IMR-90 (cell line): ENCODE data around the gene CWC27. TPM values are rescaled to one million over a fixed set of nuclear protein-coding genes. Genes with fewer than 3 reads are reported as not detected.

Source experiments
- ATAC-seq: fragments of 200-7000 bp; cut with Tn5 transposase; 2 replicates; pipeline ENCODE4 v1.9.1; 2020; ENCODE audit warnings: low read depth, mild to moderate bottlenecking, moderate library complexity
- BruUV-seq: library from RNA; stranded (reverse); fragments of 400-500 nt; replicated peaks from 2 replicates; lab custom pipeline; 2021; lab: Mats Ljungman, UMichigan
- CTCF ChIA-PET: fragments of 300-600 bp; formaldehyde crosslinking; extraction: SDS; loops from one replicate; lab custom pipeline; 2021; ENCODE audit warnings: antibody characterized with exemption; lab: Yijun Ruan, JAX
- POLR2A ChIA-PET: fragments of 300-600 bp; sonication (Branson Sonifier 250); formaldehyde crosslinking; loops from one replicate; lab custom pipeline; 2022; ENCODE audit warnings: antibody characterized with exemption; ENCODE audit not compliant: unreplicated experiment; lab: Charles Lee
- DNase-seq: peaks from one replicate; pipeline ENCODE4 v3.0.0; 2013
- H2AFZ ChIP-seq: replicated peaks from 2 replicates; pipeline ENCODE3; 2013; ENCODE audit warnings: low read length, mild to moderate bottlenecking; ENCODE audit not compliant: poor library complexity
- H2AK5ac ChIP-seq: 2 replicates; pipeline ENCODE4 v1.6.1; 2013; ENCODE audit warnings: low read depth, low read length, inconsistent platforms
- H2AK9ac ChIP-seq: replicated peaks from 2 replicates; pipeline ENCODE3; 2013; ENCODE audit warnings: mild to moderate bottlenecking, low read depth, low read length, moderate library complexity; ENCODE audit not compliant: poor library complexity
- H2BK120ac ChIP-seq: 2 replicates; pipeline ENCODE4 v1.6.1; 2013; ENCODE audit warnings: low read depth, low read length, inconsistent platforms
- H2BK15ac ChIP-seq: 3 replicates; pipeline ENCODE4 v1.6.1; 2013; ENCODE audit warnings: low read depth, low read length, inconsistent platforms
- H2BK20ac ChIP-seq: 2 replicates; pipeline ENCODE4 v1.6.1; 2013; ENCODE audit warnings: low read depth, mild to moderate bottlenecking, inconsistent platforms, low read length, moderate library complexity
- H2BK5ac ChIP-seq: 2 replicates; pipeline ENCODE4 v1.6.1; 2013; ENCODE audit warnings: mild to moderate bottlenecking, low read depth, low read length, inconsistent platforms; ENCODE audit not compliant: poor library complexity, severe bottlenecking
- H3K14ac ChIP-seq: replicated peaks from 2 replicates; pipeline ENCODE4 v1.6.1; 2013; ENCODE audit warnings: low read depth, low read length, inconsistent platforms
- H3K18ac ChIP-seq: 2 replicates; pipeline ENCODE4 v1.6.1; 2013; ENCODE audit warnings: low read depth, low read length, control low read depth
- H3K23ac ChIP-seq: 2 replicates; pipeline ENCODE4 v1.6.1; 2013; ENCODE audit warnings: low read depth, low read length, inconsistent platforms
- H3K27ac ChIP-seq: 2 replicates; pipeline ENCODE4 v1.5.1; 2013; ENCODE audit warnings: mild to moderate bottlenecking, control low read depth, low read length; ENCODE audit not compliant: insufficient read depth
- H3K27me3 ChIP-seq: 2 replicates; pipeline ENCODE4 v1.6.1; 2013; ENCODE audit warnings: low read length; ENCODE audit not compliant: control insufficient read depth, insufficient read depth
- H3K36me3 ChIP-seq: 2 replicates; pipeline ENCODE4 v1.6.1; 2013; ENCODE audit warnings: low read length, mixed read lengths; ENCODE audit not compliant: control insufficient read depth, insufficient read depth
- H3K4ac ChIP-seq: 2 replicates; pipeline ENCODE4 v1.6.1; 2013; ENCODE audit warnings: low read depth, low read length, inconsistent platforms
- H3K4me1 ChIP-seq: 2 replicates; pipeline ENCODE4 v1.6.1; 2013; ENCODE audit warnings: low read length, mixed read lengths; ENCODE audit not compliant: control insufficient read depth, insufficient read depth
- H3K4me2 ChIP-seq: 2 replicates; pipeline ENCODE4 v1.6.1; 2013; ENCODE audit warnings: low read depth, mild to moderate bottlenecking, control low read depth, low read length, moderate library complexity
- H3K4me3 ChIP-seq: 2 replicates; pipeline ENCODE4 v1.5.1; 2013; ENCODE audit warnings: low read depth, mild to moderate bottlenecking, control low read depth, low read length, moderate library complexity; ENCODE audit not compliant: insufficient read depth
- H3K56ac ChIP-seq: 2 replicates; pipeline ENCODE4 v1.6.1; 2013; ENCODE audit warnings: low read length, inconsistent platforms; ENCODE audit not compliant: insufficient read depth; ENCODE audit errors: extremely low read depth
- H3K79me1 ChIP-seq, 2 experiments: 2 replicates each; pipeline ENCODE4 v1.6.1; 2013; ENCODE audit warnings: low read length in 2 of 2, inconsistent platforms in 1 of 2, low read depth in 1 of 2
- H3K9ac ChIP-seq: 2 replicates; pipeline ENCODE4 v1.6.1; 2013; ENCODE audit warnings: low read depth, low read length, control low read depth
- H3K9me1 ChIP-seq: 2 replicates; pipeline ENCODE4 v1.6.1; 2013; ENCODE audit warnings: low read length, inconsistent platforms; ENCODE audit not compliant: insufficient read depth
- H3K9me3 ChIP-seq: 2 replicates; pipeline ENCODE4 v1.6.1; 2013; ENCODE audit warnings: low read length; ENCODE audit not compliant: control insufficient read depth, insufficient read depth
- H4K20me1 ChIP-seq: 2 replicates; pipeline ENCODE4 v1.6.1; 2013; ENCODE audit warnings: low read length, inconsistent platforms; ENCODE audit not compliant: insufficient read depth
- H4K5ac ChIP-seq: 2 replicates; pipeline ENCODE4 v1.6.1; 2013; ENCODE audit warnings: mild to moderate bottlenecking, low read depth, low read length, control low read depth
- H4K8ac ChIP-seq, 2 experiments: 2 replicates each; pipeline ENCODE4 v1.6.1; 2013; ENCODE audit warnings: low read depth in 2 of 2, low read length in 2 of 2, control low read depth in 1 of 2, inconsistent platforms in 1 of 2
- H4K91ac ChIP-seq: 2 replicates; pipeline ENCODE4 v1.6.1; 2013; ENCODE audit warnings: low read depth, low read length, inconsistent platforms; ENCODE audit not compliant: insufficient read depth
- CEBPB ChIP-seq: IDR thresholded peaks from 2 replicates; pipeline ENCODE4 v1.6.1; 2012; ENCODE audit warnings: low read depth, low read length, improper control_type of control experiment
- CTCF ChIP-seq: conservative IDR thresholded peaks from 2 replicates; pipeline ENCODE4 v1.5.1; 2012; ENCODE audit warnings: mild to moderate bottlenecking, low read depth, low read length, improper control_type of control experiment
- FOS ChIP-seq: fragments of 150-350 bp; IDR thresholded peaks from 2 replicates; pipeline ENCODE4 v1.6.1; 2016; ENCODE audit warnings: low read depth, low read length
- MAFK ChIP-seq: IDR thresholded peaks from 2 replicates; pipeline ENCODE4 v1.6.1; 2012; ENCODE audit warnings: low read depth, low read length, improper control_type of control experiment
- MXI1 ChIP-seq: IDR thresholded peaks from 2 replicates; pipeline ENCODE4 v1.6.1; 2012; ENCODE audit warnings: low read depth, mild to moderate bottlenecking, low read length, moderate library complexity, borderline replicate concordance
- NFE2L2 ChIP-seq: fragments of 150-350 bp; IDR thresholded peaks from 2 replicates; pipeline ENCODE4 v1.6.1; 2016; ENCODE audit warnings: low read depth, mild to moderate bottlenecking, low read length
- RAD21 ChIP-seq: IDR thresholded peaks from 2 replicates; pipeline ENCODE4 v1.6.1; 2012; ENCODE audit warnings: low read length, improper control_type of control experiment
- RFX5 ChIP-seq: IDR thresholded peaks from 2 replicates; pipeline ENCODE4 v1.8.0; 2012; ENCODE audit warnings: low read depth, mild to moderate bottlenecking, low read length, moderate library complexity
- SMC3 ChIP-seq: fragments of 150-350 bp; IDR thresholded peaks from 2 replicates; pipeline ENCODE4 v1.6.1; 2016; ENCODE audit warnings: low read depth, mild to moderate bottlenecking, antibody characterized with exemption, low read length, moderate library complexity
- USF2 ChIP-seq: fragments of 150-350 bp; IDR thresholded peaks from 2 replicates; pipeline ENCODE4 v1.6.1; 2017; ENCODE audit warnings: mild to moderate bottlenecking, antibody characterized with exemption, low read length, low read depth
- WGBS, 2 experiments: methylation state at CpG; one replicate each; pipeline versions ENCODE4 v1.1.5 to v1.1.7; 2013; ENCODE audit warnings: missing lambda C conversion rate in 2 of 2; ENCODE audit not compliant: insufficient read length in 1 of 2; ENCODE audit errors: extremely low coverage in 2 of 2; 5-methylcytosine and 5-hydroxymethylcytosine counted together
- dilution Hi-C: fragments of 300-500 bp; cut with HindIII; formaldehyde crosslinking; loops from one replicate; pipeline ENCODE4 v1.14.3; 2018; ENCODE audit warnings: low sequenced_read_pairs; ENCODE audit not compliant: unreplicated experiment
- in situ Hi-C: fragments of 300-500 bp; cut with MboI; formaldehyde crosslinking; loops from 3 replicates; pipeline ENCODE4 v1.14.3; 2019; ENCODE audit warnings: low sequenced_read_pairs, inconsistent platforms, mixed read lengths
- intact Hi-C: fragments of 100-400 bp; cut with micrococcal nuclease; formaldehyde crosslinking; loops from 2 replicates; pipeline ENCODE4 v1.10.0; 2022
- polyA plus RNA-seq, 3 experiments: library from polyadenylated mRNA; depleted of rRNA; stranded (reverse); fragments of >200 nt; gene quantifications; 2 replicates each; pipeline ENCODE4 v1.2.3, GENCODE V29; 2012; ENCODE audit warnings: low replicate concordance in 1 of 3
- total RNA-seq: library from RNA; depleted of rRNA; stranded (reverse); fragments of >200 nt; gene quantifications from 2 replicates; pipeline ENCODE4 v1.2.3, GENCODE V29; 2012

Gene CWC27
- total and polyA plus RNA-seq, 2 of the 4 experiments (the other 2 are of a cell fraction) = 13.3 to 17.1 TPM

GRCh38 chr5:64869419-64869818 is 100.7 kb downstream of the CWC27 start:
- dilution Hi-C loops = no loop called here
- no peak overlapping the region for H3K56ac ChIP-seq
- BruUV-seq = no TSS peak
- peaks cover 0 to 4% of the 10 kb centered on the region in 2 experiments; a peak in 1 of 4 replicates for H3K79me1 ChIP-seq
- H3K9me3 ChIP-seq = no peaks in the 10 kb centered on the region
- intact Hi-C loops = loop anchor here (5.0 kb wide), 1 partner anchor 37 kb away; no protein-coding TSS in a partner anchor
- H3K27ac ChIP-seq = no peak overlapping the region
- H2AFZ ChIP-seq = no peak overlapping the region
- peak overlapping the region; percentile 94 for H2BK5ac ChIP-seq
- no peak overlapping the region for H3K4me3 ChIP-seq
- in situ Hi-C loops = no loop called here
- peak overlapping the region; percentile 0; the same call in 1 of the 3 replicates for H2BK15ac ChIP-seq
- H3K18ac ChIP-seq = peak overlapping the region; percentile 72; the same call in 1 of the 2 replicates
- H3K14ac ChIP-seq = peak overlapping the region; percentile 63
- no peaks in the 10 kb centered on the region for H3K27me3 ChIP-seq
- peak overlapping the region; percentile 32; the same call in 1 of the 2 replicates for H3K4ac ChIP-seq
- peak overlapping the region in 1 of 2 experiments; percentile 16; a peak in 1 of 4 replicates for H4K8ac ChIP-seq
- no peak overlapping the region for H2AK9ac ChIP-seq
- 0 out of 2 replicates have a peak overlapping the region, but pooled peaks have one; percentile 20 for H4K91ac ChIP-seq
- H2BK20ac ChIP-seq = no peak overlapping the region
- ATAC-seq (peak; percentile 95), DNase-seq (peak; percentile 88)
- H4K20me1 ChIP-seq = no peaks in the 10 kb centered on the region
- H3K4me2 ChIP-seq = peak overlapping the region; percentile 22
- H2AK5ac ChIP-seq = 0 out of 2 replicates have a peak overlapping the region, but pooled peaks have one; percentile 45
- H3K36me3 ChIP-seq = no peaks in the 10 kb centered on the region
- no peak overlapping the region; the same call in 1 of the 2 replicates for H4K5ac ChIP-seq
- no peak overlapping the region for H3K9ac ChIP-seq
- H3K4me1 ChIP-seq = peaks cover 4% of the 10 kb centered on the region
- TF ChIP-seq MXI1 = no peak
- no peak for TF ChIP-seq MAFK
- no peak for TF ChIP-seq USF2
- no peak for TF ChIP-seq SMC3
- 0 out of 2 replicates have a peak, but pooled peaks have one; percentile 35 for TF ChIP-seq CEBPB
- TF ChIP-seq FOS = peak; percentile 56; the same call in 1 of the 2 replicates
- TF ChIP-seq RAD21 = no peak
- TF ChIP-seq NFE2L2 = peak; percentile 32; the same call in 1 of the 2 replicates
- no peak for TF ChIP-seq RFX5
- TF ChIP-seq CTCF = no peak
- WGBS, 2 experiments = no CpG with 5 or more reads among the region's 1 CpG
- no peaks in the 10 kb centered on the region for H3K9me1 ChIP-seq
- H3K23ac ChIP-seq = no peak overlapping the region; the same call in 1 of the 2 replicates
- H2BK120ac ChIP-seq = peak overlapping the region; percentile 35; the same call in 1 of the 2 replicates
- POLR2A ChIA-PET = no interaction called here
- CTCF ChIA-PET = no interaction called here
